Peyer's patch (tissue), 4 donors: ENCODE data around the gene UGT1A9.

Experiments used
- CTCF ChIP-seq, 6 experiments: fragments of 450-650 bp in 4 of 6; fragments of 200-600 bp in 2 of 6; sonication (generic) in 1 of 6; IDR thresholded peaks; one replicate each; pipeline ENCODE4 v1.5.1; 2017 to 2019; ENCODE audit warnings: antibody characterized with exemption in 6 of 6, mild to moderate bottlenecking in 3 of 6, moderate library complexity in 1 of 6
- POLR2A ChIP-seq, 2 donors: fragments of 450-650 bp; IDR thresholded peaks; one replicate each; pipeline ENCODE4 v1.5.1; 2017; ENCODE audit warnings: antibody characterized with exemption in 2 of 2, mild to moderate bottlenecking in 2 of 2, moderate library complexity in 2 of 2

- no peak for TF ChIP-seq POLR2A (IDR thresholded peaks at IDR 0.05)
- no peak for TF ChIP-seq CTCF (IDR thresholded peaks at IDR 0.05)
These were observed 18.7 kb downstream of the UGT1A9 start for GRCh38 chr2:233690444-233690843.
